ENCODE results near the gene MPPED1. TPM values are rescaled to one million over a fixed set of nuclear protein-coding genes. Genes with fewer than 3 reads are reported as not detected.

Gene MPPED1
- total RNA-seq, 1 experiment from 2014 or later, result not detected

GRCh38 chr22:43476341-43476740 lies 64.5 kb downstream of the MPPED1 start:
- intact Hi-C loops (cut with micrococcal nuclease), result no loop called here
- POLR2A ChIA-PET, result no interaction called here
- no peaks in the 10 kb centered on the region for H3K27me3 Mint-ChIP-seq (ENCODE audit: insufficient read depth, unreplicated experiment)
- no peaks in the 10 kb centered on the region for H3K36me3 Mint-ChIP-seq (ENCODE audit: insufficient read depth, unreplicated experiment)
- CTCF ChIA-PET, result no interaction called here
- no peaks in the 10 kb centered on the region for H3K4me1 Mint-ChIP-seq (ENCODE audit: insufficient read depth, unreplicated experiment)
- DNase-seq (ENCODE audit: unreplicated experiment), result no peak
- no peak for TF ChIP-seq CTCF (IDR thresholded peaks at IDR 0.05; ENCODE audit: unreplicated experiment)
- no TSS peak for BruUV-seq (replicated peaks)
- no peak overlapping the region for H3K27ac Mint-ChIP-seq (ENCODE audit: low read depth, unreplicated experiment)
- no peaks in the 10 kb centered on the region for H3K9me3 Mint-ChIP-seq (ENCODE audit: unreplicated experiment)
- H3K4me3 Mint-ChIP-seq (ENCODE audit: unreplicated experiment), result no peak overlapping the region

GRCh38 chr22:43476751-43477725 lies 65.2 kb downstream of the MPPED1 start:
- TF ChIP-seq CTCF (IDR thresholded peaks at IDR 0.05; ENCODE audit: unreplicated experiment), result no peak
- Mint-ChIP-seq H3K36me3 (ENCODE audit: insufficient read depth, unreplicated experiment) (no peaks in the 10 kb centered on the region), H3K27me3 (ENCODE audit: insufficient read depth, unreplicated experiment) (no peaks in the 10 kb centered on the region), H3K9me3 (ENCODE audit: unreplicated experiment) (no peaks in the 10 kb centered on the region), H3K4me3 (ENCODE audit: unreplicated experiment) (no peak overlapping the region), H3K27ac (ENCODE audit: low read depth, unreplicated experiment) (no peak overlapping the region), H3K4me1 (ENCODE audit: insufficient read depth, unreplicated experiment) (no peaks in the 10 kb centered on the region)
- POLR2A ChIA-PET, result no interaction called here
- DNase-seq (ENCODE audit: unreplicated experiment), result no peak
- CTCF ChIA-PET, result no interaction called here
- intact Hi-C loops (cut with micrococcal nuclease), result no loop called here
- no TSS peak for BruUV-seq (replicated peaks)

GRCh38 chr22:43477966-43478365 lies 66.2 kb downstream of the MPPED1 start:
- no peaks in the 10 kb centered on the region for H3K36me3 Mint-ChIP-seq (ENCODE audit: insufficient read depth, unreplicated experiment)
- CTCF ChIA-PET, result no interaction called here
- BruUV-seq (replicated peaks), result no TSS peak
- POLR2A ChIA-PET, result no interaction called here
- no peaks in the 10 kb centered on the region for H3K27me3 Mint-ChIP-seq (ENCODE audit: insufficient read depth, unreplicated experiment)
- H3K4me1 Mint-ChIP-seq (ENCODE audit: insufficient read depth, unreplicated experiment), result no peaks in the 10 kb centered on the region
- intact Hi-C loops (cut with micrococcal nuclease), result no loop called here
- no peak overlapping the region for H3K27ac Mint-ChIP-seq (ENCODE audit: low read depth, unreplicated experiment)
- no peak for TF ChIP-seq CTCF (IDR thresholded peaks at IDR 0.05; ENCODE audit: unreplicated experiment)
- no peak overlapping the region for H3K4me3 Mint-ChIP-seq (ENCODE audit: unreplicated experiment)
- no peaks in the 10 kb centered on the region for H3K9me3 Mint-ChIP-seq (ENCODE audit: unreplicated experiment)
- DNase-seq (ENCODE audit: unreplicated experiment), result no peak

- Mint-ChIP-seq H3K27ac (ENCODE audit: low read depth, unreplicated experiment) (no peak overlapping the region), H3K4me1 (ENCODE audit: insufficient read depth, unreplicated experiment) (no peaks in the 10 kb centered on the region), H3K4me3 (ENCODE audit: unreplicated experiment) (no peak overlapping the region), H3K27me3 (ENCODE audit: insufficient read depth, unreplicated experiment) (no peaks in the 10 kb centered on the region), H3K36me3 (ENCODE audit: insufficient read depth, unreplicated experiment) (no peaks in the 10 kb centered on the region), H3K9me3 (ENCODE audit: unreplicated experiment) (no peaks in the 10 kb centered on the region)
- ChIA-PET POLR2A (no interaction called here), CTCF (interaction anchor here (0.7 kb wide), 1 partner anchor 515 kb away, joined by 3 read pairs; no protein-coding TSS in a partner anchor)
- no TSS peak for BruUV-seq (replicated peaks)
- no peak for TF ChIP-seq CTCF (IDR thresholded peaks at IDR 0.05; ENCODE audit: unreplicated experiment)
- DNase-seq (ENCODE audit: unreplicated experiment), result no peak
- intact Hi-C loops (cut with micrococcal nuclease), result no loop called here
Measured at GRCh38 chr22:43478621-43479300, 66.9 kb downstream of the MPPED1 start.

All from MCF 10A (cell line).